K562 (cell line): Measurements from ENCODE around the gene COMMD1. TPM values are rescaled to one million over a fixed set of nuclear protein-coding genes. Genes with fewer than 3 reads are reported as not detected.

Source experiments
- ATAC-seq: fragments of 200-7000 bp; cut with Tn5 transposase; 3 replicates; pipeline ENCODE4 v1.9.1; 2020; ENCODE audit warnings: moderate library complexity
- BruUV-seq: library from RNA; stranded (reverse); fragments of 400-500 nt; replicated peaks from 2 replicates; lab custom pipeline; 2021; lab: Mats Ljungman, UMichigan
- CTCF ChIA-PET: fragments of 300-600 bp; formaldehyde crosslinking; extraction: SDS; loops from one replicate; lab custom pipeline; 2021; ENCODE audit warnings: low intra/inter-chr PET ratio; lab: Yijun Ruan, JAX
- POLR2A ChIA-PET: fragments of 300-600, 350-650 bp; sonication (Branson Sonifier 250); formaldehyde crosslinking; extraction: SDS; loops from one replicate; lab custom pipeline; 2021; ENCODE audit warnings: antibody characterized with exemption, inconsistent platforms; lab: Yijun Ruan, JAX
- DNase-seq, 4 experiments: peaks; one replicate each; pipeline versions ENCODE4 v3.0.0 to v3.0.0-alpha.2; 2011 to 2018; ENCODE audit warnings: low spot score in 3 of 4, mixed read lengths in 3 of 4; ENCODE audit errors: extremely low read depth in 1 of 4
- FAIRE-seq: peaks from 2 replicates; lab custom pipeline; 2011; peaks lifted over from hg19 to GRCh38; lab: Jason Lieb, UNC
- H2AFZ ChIP-seq: 2 replicates; pipeline ENCODE4 v1.6.0; 2011; ENCODE audit warnings: low read depth, low read length, control low read depth, inconsistent platforms
- H3K27ac ChIP-seq: fragments of 200-600 bp; 3 replicates; pipeline ENCODE4 v1.8.0; 2011; ENCODE audit warnings: low read depth, mild to moderate bottlenecking, control low read depth, inconsistent platforms, low read length, moderate library complexity, mixed read lengths; ENCODE audit errors: extremely low read depth
- H3K27me3 ChIP-seq, 2 experiments: fragments of 300-600 bp in 1 of 2; 2 replicates in 1 of 2; 3 replicates in 1 of 2; pipeline versions ENCODE4 v1.6.0 to v1.8.0; 2011; ENCODE audit warnings: inconsistent platforms in 2 of 2, low read length in 2 of 2, mild to moderate bottlenecking in 1 of 2, mixed read lengths in 1 of 2, moderate library complexity in 1 of 2; ENCODE audit not compliant: control insufficient read depth in 2 of 2, insufficient read depth in 2 of 2
- H3K36me3 ChIP-seq: fragments of 300-600 bp; 3 replicates; pipeline ENCODE4 v1.8.0; 2011; ENCODE audit warnings: mild to moderate bottlenecking, low read length, inconsistent platforms; ENCODE audit not compliant: control insufficient read depth, insufficient read depth
- H3K4me1 ChIP-seq, 2 experiments: fragments of 200-600 bp in 1 of 2; replicated peaks in 1 of 2; 2 replicates in 1 of 2; 3 replicates in 1 of 2; pipeline versions ENCODE4 v1.5.1 to v1.8.0; 2011; ENCODE audit warnings: inconsistent platforms in 2 of 2, low read length in 2 of 2, mild to moderate bottlenecking in 1 of 2, mixed read lengths in 1 of 2, moderate library complexity in 1 of 2; ENCODE audit not compliant: control insufficient read depth in 2 of 2, insufficient read depth in 2 of 2
- H3K4me2 ChIP-seq: 2 replicates; pipeline ENCODE4 v1.6.1; 2011; ENCODE audit warnings: low read length, control low read depth, inconsistent platforms, mixed read lengths; ENCODE audit not compliant: insufficient read depth
- H3K4me3 ChIP-seq: fragments of 200-600 bp; sonication (generic), shearing (Covaris generic); 2 replicates; pipeline ENCODE4 v1.5.1; 2016; ENCODE audit warnings: control low read depth, inconsistent platforms
- H3K79me2 ChIP-seq: fragments of 200-600 bp; 3 replicates; pipeline ENCODE4 v1.8.0; 2011; ENCODE audit warnings: low read length, inconsistent platforms; ENCODE audit not compliant: control insufficient read depth, insufficient read depth
- H3K9ac ChIP-seq, 2 experiments: 2 replicates each; pipeline versions ENCODE4 v1.6.0 to v1.6.1; 2011; ENCODE audit warnings: low read depth in 2 of 2, low read length in 2 of 2, control low read depth in 1 of 2, inconsistent platforms in 1 of 2, mild to moderate bottlenecking in 1 of 2, mixed read lengths in 1 of 2; ENCODE audit not compliant: insufficient read depth in 1 of 2
- H3K9me1 ChIP-seq: one replicate; pipeline ENCODE4 v1.6.0; 2011; ENCODE audit warnings: inconsistent platforms, mild to moderate bottlenecking, low read length, moderate library complexity; ENCODE audit not compliant: control insufficient read depth, insufficient read depth
- H3K9me3 ChIP-seq: replicated peaks from 2 replicates; pipeline ENCODE4 v1.5.1; 2011; ENCODE audit warnings: low read depth, low read length, inconsistent platforms; ENCODE audit not compliant: control insufficient read depth, insufficient read depth
- H4K20me1 ChIP-seq: replicated peaks from 2 replicates; pipeline ENCODE4 v1.6.1; 2011; ENCODE audit warnings: low read length, inconsistent platforms, mixed read lengths; ENCODE audit not compliant: control insufficient read depth, insufficient read depth
- FOXP1 ChIP-seq: sonication (generic); formaldehyde crosslinking; IDR thresholded peaks from 2 replicates; pipeline ENCODE4 v1.8.0; 2022; ENCODE audit warnings: mild to moderate bottlenecking, missing genetic modification reagents
- NRF1 ChIP-seq, 2 experiments: fragments of 450-650 bp; IDR thresholded peaks in 1 of 2; conservative IDR thresholded peaks in 1 of 2; 2 replicates each; pipeline ENCODE4 v1.6.1; 2014; ENCODE audit warnings: mild to moderate bottlenecking in 2 of 2
- SP1 ChIP-seq: sonication (generic); formaldehyde crosslinking; IDR thresholded peaks from 2 replicates; pipeline ENCODE4 v1.8.1; 2022; ENCODE audit warnings: mild to moderate bottlenecking, missing genetic modification reagents
- WGBS: fragments of 100-300 bp; shearing (Covaris generic); methylation state at CpG from one replicate; pipeline ENCODE4 v1.1.6; 2016; ENCODE audit warnings: low coverage, mixed read lengths; ENCODE audit not compliant: insufficient coverage; ENCODE audit errors: missing lambda C conversion rate; 5-methylcytosine and 5-hydroxymethylcytosine counted together
- in situ Hi-C: fragments of 300-500 bp; cut with MboI; formaldehyde crosslinking; loops from 4 replicates; pipeline ENCODE4 v1.15.0; 2018; ENCODE audit warnings: inconsistent platforms, mixed read lengths
- intact Hi-C: fragments of 100-400 bp; cut with micrococcal nuclease; formaldehyde crosslinking; loops from 2 replicates; pipeline ENCODE4 v1.14.2; 2022
- polyA plus RNA-seq, 8 experiments: library from polyadenylated mRNA; depleted of rRNA in 4 of 8; stranded (reverse) in 5 of 8; unstranded in 3 of 8; fragments of >200 nt; fragmentation: Nextera tagmentation in 2 of 8; fragmentation: Illumina TruSeq in 1 of 8; extraction: Ambion mirVana in 2 of 8; extraction: Trizol in 1 of 8; gene quantifications; 2 replicates each; pipeline versions ENCODE4 v1.2.1 to v1.2.3, GENCODE V29; 2011 to 2014; ENCODE audit warnings: inconsistent platforms in 1 of 8, missing spikeins in 1 of 8
- total RNA-seq, 7 experiments: library from RNA; depleted of rRNA in 6 of 7; stranded (reverse); fragments of >200 nt in 6 of 7; fragmentation: Illumina TruSeq in 2 of 7; extraction: Trizol in 2 of 7; gene quantifications; 2 replicates each; pipeline versions ENCODE4 v1.2.1 to v1.2.3, GENCODE V29; 2011 to 2021; ENCODE audit warnings: low replicate concordance in 1 of 7

The COMMD1 gene
- total and polyA plus RNA-seq, 9 of the 15 experiments (the other 6 are each of a cell fraction or from before 2014, with no cell fraction given): 14.4 to 77.0 (median 21.4) TPM

DNA sequence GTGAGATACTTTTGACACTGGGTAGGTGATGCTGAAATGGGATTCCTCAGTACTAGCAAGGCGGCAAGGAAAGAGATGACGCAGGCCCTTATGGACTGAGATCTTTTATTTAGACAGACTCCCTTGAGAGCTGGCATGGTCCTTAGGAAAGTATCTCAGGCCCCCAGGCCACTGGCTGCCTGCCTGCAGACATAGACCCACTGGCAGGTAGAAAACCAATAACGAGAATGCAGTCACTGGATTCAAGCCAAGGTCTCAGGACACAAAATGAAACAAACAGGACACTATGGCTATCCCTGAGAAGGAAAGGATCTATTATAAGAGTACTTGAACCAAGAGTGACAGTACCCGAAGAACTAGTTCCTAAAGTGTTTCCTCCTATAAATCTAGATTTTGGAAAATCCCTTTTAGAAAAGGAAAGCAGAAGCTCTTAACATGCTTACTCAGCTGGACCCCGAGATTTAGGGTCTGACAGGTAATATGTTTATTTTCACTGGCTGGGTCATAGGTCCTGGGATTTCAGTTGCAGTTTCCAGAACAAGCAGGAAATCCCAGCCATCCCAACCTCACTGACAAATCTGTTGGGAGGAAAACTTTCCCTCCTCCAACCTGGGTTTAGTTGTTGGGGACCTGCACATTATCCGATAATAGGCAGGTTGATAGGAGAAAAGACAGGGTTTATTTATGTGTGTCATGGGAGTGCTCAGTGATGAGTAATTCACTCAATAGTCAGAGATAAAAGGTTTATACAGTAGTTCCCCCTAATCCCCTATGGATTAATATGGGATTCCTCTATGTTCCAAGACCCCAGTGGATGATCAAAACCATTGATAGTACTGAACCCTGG, 44.5 kb downstream of the COMMD1 start:
- Histone ChIP-seq H3K9ac (no peak overlapping the region; a peak in 1 of 4 replicates), H2AFZ (no peak overlapping the region), H3K4me2 (no peak overlapping the region)
- no peak for TF ChIP-seq NRF1 (conservative IDR thresholded peaks at IDR 0.05 in 1 of 2, IDR thresholded peaks at IDR 0.05 in 1 of 2)
- no peak for TF ChIP-seq SP1 (CRISPR knock-in tag)
- no peak for TF ChIP-seq FOXP1 (CRISPR knock-in tag)
- TF ChIP-seq, all 486 proteins: peak for 0
- no peaks in the 10 kb centered on the region for H3K9me3 ChIP-seq
- no peak overlapping the region for H3K4me3 ChIP-seq
- H4K20me1 ChIP-seq: no peaks in the 10 kb centered on the region
- H3K9me1 ChIP-seq: no peaks in the 10 kb centered on the region
- H3K36me3 ChIP-seq: no peaks in the 10 kb centered on the region
- ChIA-PET CTCF (no interaction called here), POLR2A (interaction anchor here (0.7 kb wide), 1 partner anchor 452 kb away, joined by 3 read pairs; no protein-coding TSS in a partner anchor)
- no peak overlapping the region for H3K27ac ChIP-seq
- BruUV-seq: no TSS peak
- intact Hi-C loops (no loop called here), in situ Hi-C loops (no loop called here)
- 48% methylated on average over 6 of the region's 6 CpGs for WGBS
- FAIRE-seq (no peak), DNase-seq (no peak), ATAC-seq (no peak)
- H3K4me1 ChIP-seq: no peaks in the 10 kb centered on the region
- no peaks in the 10 kb centered on the region for H3K27me3 ChIP-seq
- no peaks in the 10 kb centered on the region for H3K79me2 ChIP-seq
